PC-3 (cell line): ENCODE data around the gene SLC38A8. TPM values are rescaled to one million over a fixed set of nuclear protein-coding genes. Genes with fewer than 3 reads are reported as not detected.

Source experiments
- ATAC-seq: fragments of 200-7000 bp; cut with Tn5 transposase; 2 replicates; pipeline ENCODE4 v1.9.1; 2020; ENCODE audit warnings: mild to moderate bottlenecking, moderate library complexity
- BruUV-seq: library from RNA; stranded (reverse); fragments of 400-500 nt; replicated peaks from 2 replicates; lab custom pipeline; 2021; lab: Mats Ljungman, UMichigan
- CTCF ChIA-PET: fragments of 300-600 bp; sonication (Branson Sonifier 250); formaldehyde crosslinking; loops from one replicate; lab custom pipeline; 2022; ENCODE audit warnings: antibody characterized with exemption; lab: Charles Lee
- POLR2A ChIA-PET: fragments of 300-600 bp; sonication (Branson Sonifier 250); formaldehyde crosslinking; loops from one replicate; lab custom pipeline; 2022; ENCODE audit warnings: antibody characterized with exemption; ENCODE audit not compliant: unreplicated experiment; lab: Charles Lee
- DNase-seq: peaks from one replicate; pipeline ENCODE4 v3.0.0-alpha.2; 2015
- H2AFZ ChIP-seq: fragments of 300-600 bp; sonication (generic); 2 replicates; pipeline ENCODE4 v1.6.0; 2016; ENCODE audit warnings: antibody characterized with exemption, low read length
- H3F3A ChIP-seq: fragments of 300-600 bp; sonication (generic); one replicate; pipeline ENCODE4 v1.6.0; 2017; ENCODE audit warnings: antibody characterized with exemption, low read length, control low read depth, mild to moderate bottlenecking; ENCODE audit not compliant: unreplicated experiment
- H3K27ac ChIP-seq: fragments of 300-600 bp; sonication (generic); 2 replicates; pipeline ENCODE4 v1.5.1; 2016; ENCODE audit warnings: mild to moderate bottlenecking, low read length
- H3K27me3 ChIP-seq: fragments of 300-600 bp; sonication (generic); 2 replicates; pipeline ENCODE4 v1.6.1; 2016; ENCODE audit warnings: low read length, mixed read lengths
- H3K36me3 ChIP-seq: fragments of 300-600 bp; sonication (generic); 2 replicates; pipeline ENCODE4 v1.6.1; 2016; ENCODE audit warnings: low read depth, mixed run types, low read length, mixed read lengths
- H3K4me1 ChIP-seq: fragments of 300-600 bp; sonication (generic); 2 replicates; pipeline ENCODE4 v1.5.1; 2016; ENCODE audit warnings: low read length; ENCODE audit not compliant: insufficient read depth
- H3K4me2 ChIP-seq: fragments of 300-600 bp; sonication (generic); 2 replicates; pipeline ENCODE4 v1.6.0; 2016; ENCODE audit warnings: low read length
- H3K4me3 ChIP-seq: fragments of 300-600 bp; sonication (generic); 2 replicates; pipeline ENCODE4 v1.5.1; 2016; ENCODE audit warnings: mild to moderate bottlenecking, low read length, mixed read lengths
- H3K79me2 ChIP-seq: fragments of 300-600 bp; sonication (generic); 2 replicates; pipeline ENCODE4 v1.6.1; 2017; ENCODE audit warnings: low read length, mixed read lengths
- H3K9ac ChIP-seq: fragments of 300-600 bp; sonication (generic); 2 replicates; pipeline ENCODE4 v1.6.0; 2016; ENCODE audit warnings: mild to moderate bottlenecking, low read length
- H3K9me2 ChIP-seq: fragments of 300-600 bp; sonication (generic); replicated peaks from 2 replicates; pipeline ENCODE4 v1.6.1; 2016; ENCODE audit warnings: mixed run types, low read length, mixed read lengths
- H3K9me3 ChIP-seq: fragments of 300-600 bp; sonication (generic); 2 replicates; pipeline ENCODE4 v1.6.1; 2016; ENCODE audit warnings: low read length, mixed read lengths
- H4K20me1 ChIP-seq: fragments of 300-600 bp; sonication (generic); 2 replicates; pipeline ENCODE4 v1.6.1; 2016; ENCODE audit warnings: low read length, mixed read lengths
- CTCF ChIP-seq: fragments of 300-600 bp; sonication (generic); conservative IDR thresholded peaks from 2 replicates; pipeline ENCODE4 v1.5.1; 2017; ENCODE audit warnings: antibody characterized with exemption, low read depth, mild to moderate bottlenecking, low read length
- EZH2 ChIP-seq: fragments of 300-600 bp; sonication (generic); IDR thresholded peaks from one replicate; pipeline ENCODE4 v1.6.1; 2017; ENCODE audit warnings: antibody characterized with exemption, mild to moderate bottlenecking, low read length; ENCODE audit not compliant: unreplicated experiment
- EZH2phosphoT487 ChIP-seq: fragments of 300-600 bp; sonication (generic); IDR thresholded peaks from 2 replicates; pipeline ENCODE4 v1.6.1; 2018; ENCODE audit warnings: mild to moderate bottlenecking, antibody characterized with exemption, low read length, borderline replicate concordance
- intact Hi-C: fragments of 100-400 bp; cut with micrococcal nuclease; formaldehyde crosslinking; loops from 2 replicates; pipeline ENCODE4 v1.9.0; 2023
- total RNA-seq: library from RNA; depleted of rRNA; stranded (reverse); fragments of >200 nt; gene quantifications from 2 replicates; pipeline ENCODE4 v1.2.3, GENCODE V29; 2014

Gene SLC38A8
- total RNA-seq, 1 experiment from 2014 or later: not detected

- CTCF ChIA-PET: no interaction called here
- intact Hi-C loops: no loop called here
- Histone ChIP-seq H3K79me2 (no peaks in the 10 kb centered on the region), H3K4me3 (no peak overlapping the region), H3K9me2 (no peaks in the 10 kb centered on the region), H3K4me1 (no peaks in the 10 kb centered on the region), H3K4me2 (no peak overlapping the region), H3K9me3 (no peaks in the 10 kb centered on the region), H3K36me3 (no peaks in the 10 kb centered on the region), H3K27me3 (no peaks in the 10 kb centered on the region), H2AFZ (no peak overlapping the region), H3K9ac (no peak overlapping the region), H3F3A (no peaks in the 10 kb centered on the region), H3K27ac (no peak overlapping the region), H4K20me1 (no peaks in the 10 kb centered on the region)
- TF ChIP-seq EZH2phosphoT487 (no peak), EZH2 (no peak), CTCF (no peak)
- POLR2A ChIA-PET: no interaction called here
- ATAC-seq: no peak
- BruUV-seq: no TSS peak
- no peak for DNase-seq
Observed at GRCh38 chr16:84007520-84007919, 35.1 kb downstream of the SLC38A8 start.

GRCh38 chr16:84005391-84005790 lies 37.2 kb downstream of the SLC38A8 start:
- H3K9ac ChIP-seq: no peak overlapping the region
- no peaks in the 10 kb centered on the region for H3K9me2 ChIP-seq
- no peaks in the 10 kb centered on the region for H3K4me1 ChIP-seq
- H3K4me2 ChIP-seq: no peak overlapping the region
- no peaks in the 10 kb centered on the region for H3F3A ChIP-seq
- CTCF ChIA-PET: no interaction called here
- no peaks in the 10 kb centered on the region for H3K27me3 ChIP-seq
- no peaks in the 10 kb centered on the region for H3K36me3 ChIP-seq
- TF ChIP-seq CTCF (no peak), EZH2phosphoT487 (no peak), EZH2 (no peak)
- no peaks in the 10 kb centered on the region for H4K20me1 ChIP-seq
- H3K4me3 ChIP-seq: no peak overlapping the region
- no TSS peak for BruUV-seq
- H3K9me3 ChIP-seq: no peaks in the 10 kb centered on the region
- DNase-seq: no peak
- POLR2A ChIA-PET: no interaction called here
- H2AFZ ChIP-seq: no peak overlapping the region
- no peaks in the 10 kb centered on the region for H3K79me2 ChIP-seq
- no peak overlapping the region for H3K27ac ChIP-seq
- intact Hi-C loops: no loop called here
- no peak for ATAC-seq

GRCh38 chr16:84004442-84004841 lies 38.2 kb downstream of the SLC38A8 start:
- no peaks in the 10 kb centered on the region for H3K27me3 ChIP-seq
- no peak overlapping the region for H3K9ac ChIP-seq
- no peaks in the 10 kb centered on the region for H3K4me1 ChIP-seq
- H2AFZ ChIP-seq: no peak overlapping the region
- ATAC-seq (no peak), DNase-seq (no peak)
- no peaks in the 10 kb centered on the region for H3K9me3 ChIP-seq
- H3K4me2 ChIP-seq: no peak overlapping the region
- H3K36me3 ChIP-seq: no peaks in the 10 kb centered on the region
- TF ChIP-seq CTCF (no peak), EZH2 (no peak), EZH2phosphoT487 (no peak)
- no peaks in the 10 kb centered on the region for H3K9me2 ChIP-seq
- CTCF ChIA-PET: no interaction called here
- intact Hi-C loops: no loop called here
- no peaks in the 10 kb centered on the region for H3F3A ChIP-seq
- H3K4me3 ChIP-seq: no peak overlapping the region
- POLR2A ChIA-PET: no interaction called here
- no peaks in the 10 kb centered on the region for H4K20me1 ChIP-seq
- no TSS peak for BruUV-seq
- no peaks in the 10 kb centered on the region for H3K79me2 ChIP-seq
- H3K27ac ChIP-seq: no peak overlapping the region
